Measurements from ENCODE around the gene IL23R. TPM values are rescaled to one million over a fixed set of nuclear protein-coding genes. Genes with fewer than 3 reads are reported as not detected.

The IL23R gene
- polyA plus RNA-seq, 1 donor (not counting 4 experiments of a cell fraction or from before 2014, with no cell fraction given), result not detected

DNA sequence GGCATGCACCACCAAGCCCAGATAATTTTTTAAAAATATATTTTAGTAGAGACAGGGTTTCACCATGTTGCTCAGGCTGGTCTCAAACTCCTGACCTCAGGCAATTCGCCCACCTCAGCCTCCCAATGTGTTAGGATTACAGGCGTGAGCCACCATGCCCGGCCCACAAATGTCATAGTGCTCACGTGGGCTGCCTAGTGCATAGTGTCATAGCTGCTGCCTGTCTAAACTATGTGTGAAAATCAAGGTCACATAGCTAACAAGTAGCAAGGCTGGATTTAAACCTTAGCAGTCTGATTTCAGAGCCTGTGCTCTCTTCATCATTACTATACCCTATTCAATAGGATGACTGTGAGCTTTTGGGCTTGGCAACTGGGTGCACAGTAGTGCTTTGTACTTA lies 41.8 kb upstream of the IL23R start:
- H3K9ac ChIP-seq (ENCODE audit: control insufficient read depth, extremely low read depth, insufficient read depth, low read length), result no peak overlapping the region
- H3K27ac ChIP-seq (ENCODE audit: control insufficient read depth, insufficient read depth, low read length), result no peak overlapping the region
- H4K20me1 ChIP-seq (ENCODE audit: control insufficient read depth, extremely low read depth, insufficient read depth, low read length), result no peaks in the 10 kb centered on the region
- H3K79me2 ChIP-seq (ENCODE audit: control insufficient read depth, insufficient read depth, low read length), result no peaks in the 10 kb centered on the region
- no peak for DNase-seq (ENCODE audit: low read depth, low spot score)
- no peaks in the 10 kb centered on the region for H3K27me3 ChIP-seq (ENCODE audit: control insufficient read depth, extremely low read depth, insufficient read depth, low read length)
- H3K36me3 ChIP-seq (ENCODE audit: control insufficient read depth in 2 of 2, extremely low read depth in 1 of 2, insufficient read depth in 2 of 2, low read length in 2 of 2), result no peaks in the 10 kb centered on the region
- H3K4me2 ChIP-seq (ENCODE audit: control insufficient read depth, extremely low read depth, insufficient read depth, low read depth, low read length), result no peak overlapping the region
- FAIRE-seq, result no peak
- peaks cover 11% of the 10 kb centered on the region for H3K4me1 ChIP-seq (ENCODE audit: control insufficient read depth, extremely low read depth, insufficient read depth, low read length)
- dilution Hi-C loops (cut with MboI; ENCODE audit: extremely low pct_ligation_motif_present, low sequenced_read_pairs), result no loop called here
- no peaks in the 10 kb centered on the region for H3K9me3 ChIP-seq (ENCODE audit: control insufficient read depth, low read depth, low read length)
- no peaks in the 10 kb centered on the region for H3K9me1 ChIP-seq (ENCODE audit: control insufficient read depth, extremely low read depth, insufficient read depth, low read length)
- TF ChIP-seq CTCF (optimal IDR thresholded peaks at IDR 0.05 in 1 of 3, IDR thresholded peaks at IDR 0.05 in 1 of 3, conservative IDR thresholded peaks at IDR 0.05 in 1 of 3; ENCODE audit: extremely low read depth in 1 of 3, insufficient read depth in 2 of 3, low read length in 3 of 3) (no peak), EZH2 (IDR thresholded peaks at IDR 0.05; ENCODE audit: low read length) (no peak)
- no peak overlapping the region for H3K4me3 ChIP-seq (ENCODE audit: control insufficient read depth in 2 of 3, extremely low read depth in 1 of 3, insufficient read depth in 2 of 3, low read depth in 1 of 3, low read length in 3 of 3)
- H2AFZ ChIP-seq (ENCODE audit: control insufficient read depth, low read length), result no peak overlapping the region

DNA sequence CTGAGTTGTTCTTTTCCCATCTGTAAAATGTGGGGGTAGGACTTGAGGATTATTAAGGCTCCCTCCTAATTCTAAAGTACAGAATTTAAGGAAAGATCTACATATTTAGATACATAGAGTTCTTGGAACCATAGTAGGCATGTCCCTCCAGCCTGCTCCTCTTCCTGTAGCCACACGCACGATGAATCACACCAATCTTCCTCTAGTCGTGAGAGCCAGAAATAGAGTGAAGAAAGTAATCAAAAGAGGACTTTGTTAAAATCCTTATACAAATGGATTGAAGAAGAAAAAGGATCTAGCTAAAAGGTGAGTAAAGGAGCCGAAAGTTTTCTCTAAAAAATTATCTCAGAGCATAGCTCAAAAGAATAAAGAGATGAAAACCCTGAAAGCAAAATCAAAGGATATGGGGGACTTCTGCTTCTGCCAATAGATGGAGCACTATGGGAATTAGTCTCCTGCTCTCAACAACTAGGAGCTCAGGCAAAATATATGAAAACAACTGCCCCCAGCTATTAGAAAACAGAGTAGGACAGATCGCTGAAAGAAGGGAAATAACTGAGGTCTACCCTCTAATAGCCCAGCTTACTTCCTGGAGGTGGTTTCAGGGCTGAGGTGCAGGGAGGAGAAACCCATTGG lies 40.0 kb upstream of the IL23R start:
- no peaks in the 10 kb centered on the region for H3K27me3 ChIP-seq (ENCODE audit: control insufficient read depth, extremely low read depth, insufficient read depth, low read length)
- H3K4me1 ChIP-seq (ENCODE audit: control insufficient read depth, extremely low read depth, insufficient read depth, low read length), result peaks cover 11% of the 10 kb centered on the region
- peak overlapping the region; percentile 28 for H3K27ac ChIP-seq (ENCODE audit: control insufficient read depth, insufficient read depth, low read length)
- dilution Hi-C loops (cut with MboI; ENCODE audit: extremely low pct_ligation_motif_present, low sequenced_read_pairs), result no loop called here
- no peaks in the 10 kb centered on the region for H3K79me2 ChIP-seq (ENCODE audit: control insufficient read depth, insufficient read depth, low read length)
- no peaks in the 10 kb centered on the region for H4K20me1 ChIP-seq (ENCODE audit: control insufficient read depth, extremely low read depth, insufficient read depth, low read length)
- peak overlapping the region; percentile 61 for H3K4me2 ChIP-seq (ENCODE audit: control insufficient read depth, extremely low read depth, insufficient read depth, low read depth, low read length)
- H3K36me3 ChIP-seq (ENCODE audit: control insufficient read depth in 2 of 2, extremely low read depth in 1 of 2, insufficient read depth in 2 of 2, low read length in 2 of 2), result no peaks in the 10 kb centered on the region
- no peaks in the 10 kb centered on the region for H3K9me1 ChIP-seq (ENCODE audit: control insufficient read depth, extremely low read depth, insufficient read depth, low read length)
- DNase-seq (ENCODE audit: low read depth, low spot score), result no peak
- H3K4me3 ChIP-seq (ENCODE audit: control insufficient read depth in 2 of 3, extremely low read depth in 1 of 3, insufficient read depth in 2 of 3, low read depth in 1 of 3, low read length in 3 of 3), result no peak overlapping the region
- FAIRE-seq, result peak; percentile 86
- no peak overlapping the region for H3K9ac ChIP-seq (ENCODE audit: control insufficient read depth, extremely low read depth, insufficient read depth, low read length)
- H2AFZ ChIP-seq (ENCODE audit: control insufficient read depth, low read length), result peak overlapping the region; percentile 25
- H3K9me3 ChIP-seq (ENCODE audit: control insufficient read depth, low read depth, low read length), result no peaks in the 10 kb centered on the region
- TF ChIP-seq EZH2 (IDR thresholded peaks at IDR 0.05; ENCODE audit: low read length), result no peak
- peak in 1 of 3 experiments; percentile 11 for TF ChIP-seq CTCF (optimal IDR thresholded peaks at IDR 0.05 in 1 of 3, IDR thresholded peaks at IDR 0.05 in 1 of 3, conservative IDR thresholded peaks at IDR 0.05 in 1 of 3; ENCODE audit: extremely low read depth in 1 of 3, insufficient read depth in 2 of 3, low read length in 3 of 3)
